Neuronal stem cell (in vitro differentiated cells): ENCODE data around the gene ALDH3B1.
A peak's percentile ranks its signal among the peaks of the same experiment; 100 is the strongest.

Source experiments
- DNase-seq: peaks from one replicate; pipeline ENCODE4 v3.0.0-alpha.2; 2013; ENCODE audit warnings: low spot score
- H2AFZ ChIP-seq: one replicate; pipeline ENCODE4 v1.6.1; 2013; ENCODE audit warnings: mild to moderate bottlenecking, low read length, inconsistent platforms
- H2AK5ac ChIP-seq: 2 replicates; pipeline ENCODE4 v1.6.1; 2013; ENCODE audit warnings: low read depth, mild to moderate bottlenecking, inconsistent platforms, low read length, moderate library complexity, mixed read lengths
- H2BK120ac ChIP-seq: 2 replicates; pipeline ENCODE4 v1.6.1; 2013; ENCODE audit warnings: low read depth, mild to moderate bottlenecking, inconsistent platforms, low read length, moderate library complexity, mixed read lengths
- H2BK12ac ChIP-seq: one replicate; pipeline ENCODE4 v1.6.1; 2013; ENCODE audit warnings: low read length, inconsistent platforms
- H2BK15ac ChIP-seq: 2 replicates; pipeline ENCODE4 v1.6.1; 2013; ENCODE audit warnings: mild to moderate bottlenecking, low read length, inconsistent platforms, mixed read lengths
- H2BK5ac ChIP-seq: one replicate; pipeline ENCODE4 v1.6.1; 2013; ENCODE audit warnings: inconsistent platforms, mild to moderate bottlenecking, low read length, moderate library complexity
- H3K14ac ChIP-seq: one replicate; pipeline ENCODE4 v1.6.1; 2013; ENCODE audit warnings: low read length, inconsistent platforms
- H3K18ac ChIP-seq: 2 replicates; pipeline ENCODE4 v1.6.1; 2013; ENCODE audit warnings: low read length, inconsistent platforms
- H3K23ac ChIP-seq: 2 replicates; pipeline ENCODE4 v1.6.1; 2013; ENCODE audit warnings: low read depth, mild to moderate bottlenecking, mixed read lengths, low read length, inconsistent platforms; ENCODE audit not compliant: poor library complexity
- H3K27ac ChIP-seq: replicated peaks from 3 replicates; pipeline ENCODE4 v1.5.1; 2013; ENCODE audit warnings: low read length, inconsistent platforms
- H3K27me3 ChIP-seq, 3 experiments: 2 replicates each; pipeline ENCODE4 v1.6.1; 2013; ENCODE audit warnings: low read length in 3 of 3, mild to moderate bottlenecking in 2 of 3, inconsistent platforms in 1 of 3, low read depth in 1 of 3, mixed read lengths in 1 of 3, moderate library complexity in 1 of 3; ENCODE audit not compliant: control insufficient read depth in 3 of 3, insufficient read depth in 3 of 3
- H3K36me3 ChIP-seq, 2 donors: replicated peaks in 1 of 2; 2 replicates each; pipeline ENCODE4 v1.6.1; 2013; ENCODE audit warnings: low read length in 2 of 2; ENCODE audit not compliant: control insufficient read depth in 2 of 2, insufficient read depth in 2 of 2
- H3K4ac ChIP-seq: 2 replicates; pipeline ENCODE4 v1.6.1; 2013; ENCODE audit warnings: inconsistent platforms, mild to moderate bottlenecking, low read length, moderate library complexity
- H3K4me1 ChIP-seq, 2 donors: 1 replicate in 1 of 2; 2 replicates in 1 of 2; pipeline ENCODE4 v1.6.1; 2013; ENCODE audit warnings: low read length in 2 of 2, low read depth in 1 of 2; ENCODE audit not compliant: control insufficient read depth in 2 of 2, insufficient read depth in 1 of 2
- H3K4me2 ChIP-seq: one replicate; pipeline ENCODE4 v1.6.1; 2013; ENCODE audit warnings: mild to moderate bottlenecking, low read length, inconsistent platforms; ENCODE audit not compliant: insufficient read depth, poor library complexity, severe bottlenecking
- H3K4me3 ChIP-seq, 2 donors: 2 replicates each; pipeline ENCODE4 v1.5.1; 2013; ENCODE audit warnings: low read length in 2 of 2, mild to moderate bottlenecking in 2 of 2, inconsistent platforms in 1 of 2, moderate library complexity in 1 of 2
- H3K79me1 ChIP-seq: one replicate; pipeline ENCODE4 v1.6.1; 2013; ENCODE audit warnings: low read depth, mild to moderate bottlenecking, inconsistent platforms, low read length, moderate library complexity
- H3K9ac ChIP-seq: one replicate; pipeline ENCODE4 v1.6.1; 2013; ENCODE audit warnings: mild to moderate bottlenecking, low read depth, low read length, inconsistent platforms; ENCODE audit not compliant: poor library complexity
- H3K9me3 ChIP-seq, 2 donors: replicated peaks in 1 of 2; 2 replicates each; pipeline versions ENCODE3 to v1.6.1; 2013; ENCODE audit warnings: low read length in 2 of 2, mild to moderate bottlenecking in 2 of 2, inconsistent platforms in 1 of 2, low read depth in 1 of 2, mixed read lengths in 1 of 2, moderate library complexity in 1 of 2; ENCODE audit not compliant: control insufficient read depth in 2 of 2, insufficient read depth in 1 of 2
- H4K8ac ChIP-seq: one replicate; pipeline ENCODE4 v1.6.1; 2013; ENCODE audit warnings: low read depth, mild to moderate bottlenecking, inconsistent platforms, low read length, moderate library complexity
- H4K91ac ChIP-seq: one replicate; pipeline ENCODE4 v1.6.1; 2013; ENCODE audit warnings: low read length, low read depth, mild to moderate bottlenecking, inconsistent platforms; ENCODE audit not compliant: poor library complexity
- WGBS, 2 donors: extraction: QIAGEN DNeasy Blood & Tissue Kit; methylation state at CpG; one replicate each; pipeline ENCODE4 v1.1.7; 2013; ENCODE audit warnings: missing lambda C conversion rate in 2 of 2, mixed read lengths in 1 of 2; ENCODE audit not compliant: insufficient read length in 2 of 2, insufficient replicate concordance in 1 of 2; ENCODE audit errors: extremely low coverage in 2 of 2; 5-methylcytosine and 5-hydroxymethylcytosine counted together

The ALDH3B1 gene

DNA sequence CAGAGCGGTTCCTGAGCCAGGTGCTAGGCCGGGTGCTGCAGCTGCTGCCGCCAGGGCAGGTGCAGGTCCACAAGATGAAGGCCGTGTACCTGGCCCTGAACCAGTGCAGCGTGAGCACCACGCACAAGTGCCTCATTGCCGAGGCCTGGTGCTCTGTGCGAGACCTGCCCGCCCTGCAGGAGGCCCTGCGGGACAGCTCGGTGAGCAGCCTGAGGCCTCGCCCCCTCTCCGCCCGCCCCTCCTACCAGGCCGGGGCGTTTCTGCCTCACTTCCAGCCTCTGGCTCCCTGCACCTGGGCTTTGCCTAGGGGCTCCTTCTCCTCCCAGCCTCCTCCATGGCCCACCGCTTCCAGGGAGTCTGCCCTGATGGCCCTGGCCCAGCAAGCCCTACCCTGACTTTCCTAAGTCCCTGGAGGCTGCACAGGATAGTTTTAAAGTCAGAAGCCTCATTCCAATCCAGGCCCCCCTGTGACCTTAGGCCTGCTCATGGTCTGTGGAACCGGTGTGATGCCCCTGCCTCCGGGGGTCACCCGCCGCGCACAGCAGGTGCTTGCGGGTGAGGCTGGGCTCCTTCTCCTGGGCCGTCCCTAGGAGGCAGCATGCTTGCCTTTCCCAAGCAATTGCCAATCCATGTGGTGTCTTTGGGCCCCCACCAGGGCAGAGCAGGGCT, 34.2 kb downstream of the ALDH3B1 start:
- DNase-seq = no peak
- Histone ChIP-seq H3K4me3 (no peak overlapping the region), H2AFZ (no peak overlapping the region), H3K4ac (no peak overlapping the region), H3K9ac (peak overlapping the region; percentile 24), H2BK120ac (peak overlapping the region; percentile 56), H3K9me3 (no peaks in the 10 kb centered on the region), H3K27me3 (no peaks in the 10 kb centered on the region), H2BK15ac (peak overlapping the region; percentile 7), H3K36me3 (no peaks in the 10 kb centered on the region), H3K14ac (no peak overlapping the region), H3K18ac (peak overlapping the region; percentile 89), H3K27ac (no peak overlapping the region), H4K91ac (no peak overlapping the region), H3K4me2 (no peak overlapping the region), H2BK12ac (peak overlapping the region; percentile 10), H3K23ac (no peak overlapping the region), H3K4me1 (peaks cover 6 to 21% of the 10 kb centered on the region in 2 donors), H2AK5ac (peak overlapping the region; percentile 66), H2BK5ac (no peak overlapping the region), H4K8ac (no peak overlapping the region), H3K79me1 (peaks cover 2% of the 10 kb centered on the region)
- WGBS, 2 donors = no CpG with 5 or more reads among the region's 24 CpGs

DNA sequence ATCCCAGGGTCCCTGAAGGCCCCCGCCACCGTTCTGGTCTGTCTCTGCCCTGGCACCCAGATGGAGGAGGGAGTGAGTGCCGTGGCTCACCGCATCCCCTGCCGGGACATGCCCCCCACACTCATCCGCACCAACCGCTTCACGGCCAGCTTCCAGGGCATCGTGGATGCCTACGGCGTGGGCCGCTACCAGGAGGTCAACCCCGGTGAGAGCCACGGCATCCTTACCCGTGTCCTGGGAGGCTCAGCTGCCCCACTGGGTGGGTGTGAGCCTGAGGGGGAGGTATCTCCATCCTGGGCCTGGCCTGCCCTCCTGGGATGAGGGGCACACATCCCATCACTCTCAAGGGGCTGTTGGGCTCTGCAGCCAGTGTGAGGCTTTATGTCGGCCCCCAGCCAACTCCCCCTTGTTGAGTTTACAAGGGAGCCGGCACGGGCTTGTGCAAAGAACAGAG, 34.8 kb downstream of the ALDH3B1 start:
- Histone ChIP-seq H2BK5ac (no peak overlapping the region), H2BK12ac (peak overlapping the region; percentile 10), H3K4me2 (no peak overlapping the region), H2BK120ac (no peak overlapping the region), H3K4ac (no peak overlapping the region), H3K4me3 (no peak overlapping the region), H3K36me3 (no peaks in the 10 kb centered on the region), H4K8ac (no peak overlapping the region), H3K23ac (no peak overlapping the region), H3K27ac (no peak overlapping the region), H3K9ac (no peak overlapping the region), H3K18ac (peak overlapping the region; percentile 89), H3K79me1 (peaks cover 2% of the 10 kb centered on the region), H3K27me3 (no peaks in the 10 kb centered on the region), H2BK15ac (no peak overlapping the region), H3K14ac (no peak overlapping the region), H2AFZ (no peak overlapping the region), H2AK5ac (peak overlapping the region; percentile 66), H3K9me3 (no peaks in the 10 kb centered on the region), H3K4me1 (peaks cover 3 to 19% of the 10 kb centered on the region in 2 donors), H4K91ac (peak overlapping the region; percentile 3)
- WGBS, 2 donors = no CpG with 5 or more reads among the region's 18 CpGs
- DNase-seq = no peak

DNA sequence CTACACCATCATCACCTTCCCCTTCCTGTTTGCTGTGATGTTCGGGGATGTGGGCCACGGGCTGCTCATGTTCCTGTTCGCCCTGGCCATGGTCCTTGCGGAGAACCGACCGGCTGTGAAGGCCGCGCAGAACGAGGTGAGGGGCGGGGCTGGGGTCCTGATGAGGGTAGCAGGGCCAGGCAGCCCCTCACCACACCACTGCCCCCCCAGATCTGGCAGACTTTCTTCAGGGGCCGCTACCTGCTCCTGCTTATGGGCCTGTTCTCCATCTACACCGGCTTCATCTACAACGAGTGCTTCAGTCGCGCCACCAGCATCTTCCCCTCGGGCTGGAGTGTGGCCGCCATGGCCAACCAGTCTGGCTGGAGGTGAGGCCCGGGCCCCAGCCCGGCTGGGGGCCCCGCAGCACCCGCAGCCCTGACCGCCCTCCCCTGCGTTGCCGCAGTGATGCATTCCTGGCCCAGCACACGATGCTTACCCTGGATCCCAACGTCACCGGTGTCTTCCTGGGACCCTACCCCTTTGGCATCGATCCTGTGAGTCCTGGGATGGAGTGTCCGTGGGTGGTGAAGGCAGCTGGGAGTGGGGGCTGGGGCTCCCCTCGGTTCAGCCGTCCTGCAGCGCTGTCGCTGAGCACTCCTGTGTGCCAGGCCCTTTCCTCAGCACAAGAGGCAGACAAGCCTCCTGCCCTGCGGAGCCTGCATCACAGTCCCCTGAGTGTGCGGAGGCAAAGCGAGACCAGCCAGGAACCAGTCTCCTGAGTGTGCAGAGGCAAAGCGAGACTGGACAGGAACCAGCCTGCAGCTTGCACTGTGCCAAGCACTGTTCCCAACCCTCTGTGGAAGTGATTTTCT, 37.5 kb downstream of the ALDH3B1 start:
- peak overlapping the region; percentile 82 for H2BK5ac ChIP-seq
- H3K27me3 ChIP-seq = no peaks in the 10 kb centered on the region
- peaks cover 3 to 8% of the 10 kb centered on the region in 2 donors for H3K4me1 ChIP-seq
- peaks cover 0 to 2% of the 10 kb centered on the region in 2 donors for H3K9me3 ChIP-seq
- H3K14ac ChIP-seq = no peak overlapping the region
- H3K27ac ChIP-seq = no peak overlapping the region
- peak overlapping the region; percentile 87 for H2BK15ac ChIP-seq
- H3K4ac ChIP-seq = peak overlapping the region; percentile 23
- peak overlapping the region; percentile 75 for H2AK5ac ChIP-seq
- H3K4me3 ChIP-seq = no peak overlapping the region
- H3K18ac ChIP-seq = peak overlapping the region; percentile 64
- H2AFZ ChIP-seq = peak overlapping the region; percentile 42
- peak overlapping the region; percentile 41 for H2BK12ac ChIP-seq
- DNase-seq = no peak
- no peaks in the 10 kb centered on the region for H3K36me3 ChIP-seq
- no peaks in the 10 kb centered on the region for H3K79me1 ChIP-seq
- H3K23ac ChIP-seq = no peak overlapping the region
- no peak overlapping the region for H4K8ac ChIP-seq
- H4K91ac ChIP-seq = no peak overlapping the region
- no peak overlapping the region for H3K4me2 ChIP-seq
- no peak overlapping the region for H2BK120ac ChIP-seq
- H3K9ac ChIP-seq = peak overlapping the region; percentile 81
- no CpG with 5 or more reads among the region's 37 CpGs for WGBS, 2 donors
